Measurements from ENCODE around the gene RBPMS2.

The RBPMS2 gene

DNA sequence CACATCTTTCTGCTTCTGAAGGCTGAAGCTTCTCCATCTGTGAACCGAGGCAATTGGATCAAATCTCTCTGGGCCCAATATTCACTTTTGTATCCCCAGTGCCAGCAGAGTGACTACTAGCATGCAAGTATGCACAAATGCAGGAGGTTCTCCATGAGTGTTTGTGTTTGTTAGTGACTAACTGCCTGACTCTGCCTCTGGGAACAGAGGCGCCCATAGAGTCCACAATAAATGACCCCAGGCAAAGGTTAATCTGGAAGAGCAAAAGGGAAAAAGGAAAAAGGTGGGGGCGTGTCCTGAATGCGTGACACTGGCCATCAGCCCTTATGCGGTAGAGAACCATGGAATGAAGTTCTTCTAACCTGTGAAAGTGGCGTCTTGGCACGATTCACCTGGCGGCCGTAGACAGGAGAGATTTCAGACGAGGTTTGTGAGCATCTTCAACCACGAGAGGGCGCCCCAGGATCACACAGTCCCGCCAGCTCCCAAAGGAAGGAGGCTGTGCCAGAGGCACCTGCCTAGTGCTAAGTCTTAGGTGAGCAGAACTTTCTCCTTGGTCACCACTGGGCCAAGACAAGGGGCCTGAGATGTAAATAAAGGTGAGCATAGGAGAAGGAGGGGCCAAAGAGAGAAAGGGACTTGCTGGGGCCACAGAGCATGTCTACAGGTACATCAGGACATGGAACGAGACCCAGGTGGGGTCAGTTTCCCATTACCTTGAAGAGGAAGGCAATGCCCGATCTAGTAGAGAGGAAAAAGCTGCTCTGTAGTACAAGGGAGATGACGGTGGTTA, 44.2 kb downstream of the RBPMS2 start:
- DNase-seq (ENCODE audit: low read depth in 2 of 2), result peak; percentile 79
- H3K4me3 ChIP-seq (replicated peaks in 1 of 2; ENCODE audit: low read depth in 2 of 2, low read length in 2 of 2), result no peak overlapping the region
- TF ChIP-seq, protein P1, sequence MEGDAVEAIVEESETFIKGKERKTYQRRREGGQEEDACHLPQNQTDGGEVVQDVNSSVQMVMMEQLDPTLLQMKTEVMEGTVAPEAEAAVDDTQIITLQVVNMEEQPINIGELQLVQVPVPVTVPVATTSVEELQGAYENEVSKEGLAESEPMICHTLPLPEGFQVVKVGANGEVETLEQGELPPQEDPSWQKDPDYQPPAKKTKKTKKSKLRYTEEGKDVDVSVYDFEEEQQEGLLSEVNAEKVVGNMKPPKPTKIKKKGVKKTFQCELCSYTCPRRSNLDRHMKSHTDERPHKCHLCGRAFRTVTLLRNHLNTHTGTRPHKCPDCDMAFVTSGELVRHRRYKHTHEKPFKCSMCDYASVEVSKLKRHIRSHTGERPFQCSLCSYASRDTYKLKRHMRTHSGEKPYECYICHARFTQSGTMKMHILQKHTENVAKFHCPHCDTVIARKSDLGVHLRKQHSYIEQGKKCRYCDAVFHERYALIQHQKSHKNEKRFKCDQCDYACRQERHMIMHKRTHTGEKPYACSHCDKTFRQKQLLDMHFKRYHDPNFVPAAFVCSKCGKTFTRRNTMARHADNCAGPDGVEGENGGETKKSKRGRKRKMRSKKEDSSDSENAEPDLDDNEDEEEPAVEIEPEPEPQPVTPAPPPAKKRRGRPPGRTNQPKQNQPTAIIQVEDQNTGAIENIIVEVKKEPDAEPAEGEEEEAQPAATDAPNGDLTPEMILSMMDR (IDR thresholded peaks at IDR 0.05; ENCODE audit: low read depth, low read length), result peak; percentile 84

DNA sequence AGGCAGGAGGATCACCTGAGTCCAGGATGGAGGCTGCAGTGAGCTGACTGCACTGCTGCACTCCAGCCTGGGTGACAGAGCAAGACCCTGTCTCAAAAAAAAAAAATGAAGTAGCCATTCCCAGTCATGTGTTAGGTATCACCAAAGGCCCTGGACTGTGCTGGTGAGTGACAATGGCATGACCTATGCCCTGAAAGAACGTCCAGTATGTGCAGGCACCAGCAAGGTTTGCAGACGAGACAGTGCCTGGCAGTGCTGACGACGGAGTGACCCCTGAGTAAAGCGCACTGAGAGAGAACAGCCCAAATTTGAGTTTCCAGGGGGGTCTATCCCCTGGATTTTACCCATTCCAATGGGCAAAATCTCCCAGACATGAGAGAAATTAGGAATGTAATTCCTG, 45.2 kb downstream of the RBPMS2 start:
- no peak overlapping the region for H3K4me3 ChIP-seq (replicated peaks in 1 of 2; ENCODE audit: low read depth in 2 of 2, low read length in 2 of 2)
- TF ChIP-seq, protein P1 (IDR thresholded peaks at IDR 0.05; ENCODE audit: low read depth, low read length), result no peak
- DNase-seq (ENCODE audit: low read depth in 2 of 2), result no peak

DNA sequence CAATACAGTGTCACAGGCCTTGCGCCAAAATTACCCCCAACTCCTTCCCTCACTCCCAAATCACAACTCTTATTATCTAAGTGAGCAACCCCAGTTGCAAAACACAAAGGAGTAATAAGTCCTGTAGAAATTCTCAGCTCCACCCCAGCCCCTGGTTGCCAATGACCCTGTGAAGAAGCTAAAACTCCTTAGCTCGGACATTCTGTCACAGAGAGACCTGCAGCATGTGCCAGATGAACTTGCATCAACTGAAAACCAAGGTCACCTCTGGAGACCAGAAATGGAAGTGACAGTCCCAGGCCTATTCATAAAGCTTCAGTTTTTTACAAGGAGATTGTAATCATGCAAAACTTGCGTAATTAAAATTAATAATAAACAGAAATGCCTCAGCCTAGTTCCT, 55.2 kb downstream of the RBPMS2 start:
- TF ChIP-seq, protein P1 (IDR thresholded peaks at IDR 0.05; ENCODE audit: low read depth, low read length), result no peak
- DNase-seq (ENCODE audit: low read depth in 2 of 2), result no peak
- H3K4me3 ChIP-seq (replicated peaks in 1 of 2; ENCODE audit: low read depth in 2 of 2, low read length in 2 of 2), result no peak overlapping the region

DNA sequence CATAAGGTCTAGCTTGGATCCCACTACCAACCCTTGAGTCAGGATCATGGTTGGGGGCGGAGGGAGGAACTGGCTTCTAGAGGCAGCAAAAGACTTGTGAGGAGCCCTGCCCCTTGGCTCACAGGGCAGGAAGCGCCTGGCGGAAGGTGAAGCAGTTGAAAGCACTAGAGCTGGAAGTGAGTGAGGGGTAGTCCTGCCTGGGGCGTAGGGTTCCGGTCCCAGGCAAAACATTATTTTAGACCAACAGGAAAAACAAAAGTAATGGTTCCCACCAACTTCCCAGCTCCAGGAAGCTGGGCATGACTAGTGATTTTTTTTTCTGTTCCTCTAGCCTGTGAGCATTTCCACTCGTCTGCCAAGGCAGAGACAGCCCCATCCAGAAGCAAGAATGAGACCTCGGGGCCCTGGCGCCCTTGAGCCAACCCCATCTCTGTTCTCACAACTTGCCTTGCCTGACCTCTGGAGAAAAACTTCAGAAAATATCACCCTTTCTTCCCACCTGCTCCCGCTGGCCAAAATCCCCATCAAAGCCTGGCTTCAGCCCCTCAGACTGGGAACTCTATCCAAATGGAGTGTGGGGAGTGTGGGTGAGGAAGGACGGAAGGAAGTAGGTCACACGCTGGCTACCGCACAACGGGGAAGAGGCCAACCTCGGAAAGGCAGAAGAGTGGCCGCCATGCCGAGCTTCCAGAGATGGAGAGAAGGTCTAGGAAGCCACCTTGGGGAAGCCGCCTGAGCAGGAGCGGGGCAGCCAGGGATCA, 57.5 kb downstream of the RBPMS2 start:
- H3K4me3 ChIP-seq (replicated peaks in 1 of 2; ENCODE audit: low read depth in 2 of 2, low read length in 2 of 2), result no peak overlapping the region
- TF ChIP-seq, protein P1 (IDR thresholded peaks at IDR 0.05; ENCODE audit: low read depth, low read length), result no peak
- no peak for DNase-seq (ENCODE audit: low read depth in 2 of 2)

DNA sequence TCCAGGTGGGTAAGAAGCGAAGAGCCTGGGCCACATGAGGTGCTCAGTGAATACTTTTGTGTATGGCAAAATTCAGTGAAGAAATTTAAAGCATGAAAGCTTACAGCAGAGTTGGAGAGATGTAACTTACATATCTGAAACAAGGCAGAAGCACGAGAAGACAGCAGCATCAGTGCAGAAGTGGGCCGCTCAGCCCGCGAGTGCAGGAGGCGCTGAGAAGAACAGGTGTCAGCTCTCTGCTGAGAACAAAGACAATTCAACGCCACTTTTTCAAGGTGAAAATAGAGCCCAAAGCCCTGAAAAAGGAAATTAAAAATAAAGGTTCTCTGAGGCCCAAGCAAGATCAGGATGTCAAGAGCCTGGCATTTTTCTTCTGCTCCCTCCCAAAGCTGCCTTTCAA, 58.3 kb downstream of the RBPMS2 start:
- DNase-seq (ENCODE audit: low read depth in 2 of 2), result no peak
- TF ChIP-seq, protein P1 (IDR thresholded peaks at IDR 0.05; ENCODE audit: low read depth, low read length), result no peak

DNA sequence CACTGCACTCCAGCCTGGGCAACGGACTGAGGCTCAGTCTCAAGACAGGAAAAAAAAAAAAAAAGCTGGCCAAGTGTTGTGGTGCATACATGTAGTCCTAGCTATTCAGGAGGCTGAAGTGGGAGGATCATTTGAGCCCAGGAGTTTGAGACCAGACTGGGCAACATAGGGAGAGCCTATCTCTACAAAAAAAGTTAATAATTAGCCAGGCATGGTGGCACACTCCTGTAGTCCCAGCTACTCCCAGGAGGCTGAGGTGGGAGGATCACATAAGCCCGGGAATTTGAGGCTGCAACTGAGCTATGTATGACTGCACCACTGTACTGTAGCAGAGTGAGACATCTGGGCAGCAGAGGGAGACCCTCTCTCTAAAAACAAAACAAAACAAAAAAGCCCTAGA, 58.9 kb downstream of the RBPMS2 start:
- TF ChIP-seq, protein P1 (IDR thresholded peaks at IDR 0.05; ENCODE audit: low read depth, low read length), result no peak
- DNase-seq (ENCODE audit: low read depth in 2 of 2), result no peak
- H3K4me3 ChIP-seq (replicated peaks in 1 of 2; ENCODE audit: low read depth in 2 of 2, low read length in 2 of 2), result no peak overlapping the region

More for the DNA sequence above, 58.3 kb downstream of the RBPMS2 start:
- H3K4me3 ChIP-seq (replicated peaks in 1 of 2; ENCODE audit: low read depth in 2 of 2, low read length in 2 of 2), result no peak overlapping the region

All from cardiac fibroblast (primary cell).